Ecto neural progenitor cell (in vitro differentiated cells): Measurements from ENCODE around the gene BTAF1.
A peak's percentile ranks its signal among the peaks of the same experiment; 100 is the strongest.

ENCODE experiments used
- DNase-seq: peaks from one replicate; pipeline ENCODE4 v3.0.0-alpha.2; 2018; ENCODE audit warnings: low spot score

BTAF1 gene

DNA sequence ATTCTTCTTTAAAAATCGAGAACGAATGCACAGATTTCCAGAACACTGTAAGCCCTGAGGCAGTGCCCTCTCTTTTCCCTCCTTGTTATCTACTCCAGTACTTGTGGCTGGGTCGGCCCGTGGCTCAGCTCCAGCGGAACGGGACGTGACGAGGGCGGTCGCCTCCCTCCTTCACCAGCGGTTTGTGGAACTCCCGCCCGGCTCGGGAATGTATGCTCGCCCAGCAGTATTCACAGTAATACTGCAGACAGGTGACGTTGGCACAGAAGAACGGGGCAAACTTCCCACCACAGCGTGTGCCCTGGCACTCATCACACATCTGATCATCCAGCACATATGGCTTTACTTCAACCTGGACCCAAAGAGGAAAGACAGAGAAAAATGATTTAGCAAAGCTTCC lies 128.5 kb downstream of the BTAF1 start:
- DNase-seq = no peak

- DNase-seq = peak; percentile 53
These were observed 129.2 kb downstream of the BTAF1 start for GRCh38 chr10:92052741-92053140.

DNA sequence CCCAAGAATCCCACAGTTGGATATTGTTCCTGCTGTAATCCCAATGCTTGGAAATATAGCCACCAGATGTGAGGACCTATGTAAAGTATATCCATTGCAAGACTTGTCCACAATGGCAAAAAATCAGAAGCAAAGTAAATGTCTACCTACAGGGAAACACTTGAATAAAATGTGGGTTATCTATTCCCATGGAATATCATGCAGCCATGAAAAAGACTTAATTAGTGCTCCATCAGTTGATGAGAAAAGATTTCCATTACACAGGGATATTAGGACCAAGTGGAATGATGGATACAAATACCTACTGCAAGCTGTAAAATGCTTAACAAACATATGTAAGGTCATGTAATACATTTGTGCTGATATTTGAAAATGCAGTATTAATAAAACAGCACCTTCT lies 131.2 kb downstream of the BTAF1 start:
- no peak for DNase-seq

GRCh38 chr10:92062273-92062672 lies 138.7 kb downstream of the BTAF1 start:
- DNase-seq = no peak

GRCh38 chr10:92064506-92064905 lies 140.9 kb downstream of the BTAF1 start:
- DNase-seq = no peak

DNA sequence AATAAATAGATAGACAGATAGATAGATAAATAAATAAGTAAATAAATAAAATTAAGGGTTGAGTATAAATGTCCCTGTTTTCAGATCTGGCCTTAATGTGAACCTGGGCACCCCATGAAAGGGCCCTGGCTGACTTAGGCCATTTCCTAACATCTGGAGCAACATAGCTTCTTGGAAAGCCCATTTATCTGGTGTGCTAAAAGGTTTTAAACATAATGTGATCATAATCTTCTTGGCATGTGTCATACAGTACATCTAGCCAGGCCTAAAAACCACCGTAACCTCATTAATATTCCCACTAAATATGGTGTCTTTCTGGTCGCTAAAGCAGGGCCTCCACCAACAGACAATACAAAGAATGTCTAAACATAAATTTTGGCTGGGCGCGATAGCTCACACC lies 142.8 kb downstream of the BTAF1 start:
- DNase-seq = no peak

DNA sequence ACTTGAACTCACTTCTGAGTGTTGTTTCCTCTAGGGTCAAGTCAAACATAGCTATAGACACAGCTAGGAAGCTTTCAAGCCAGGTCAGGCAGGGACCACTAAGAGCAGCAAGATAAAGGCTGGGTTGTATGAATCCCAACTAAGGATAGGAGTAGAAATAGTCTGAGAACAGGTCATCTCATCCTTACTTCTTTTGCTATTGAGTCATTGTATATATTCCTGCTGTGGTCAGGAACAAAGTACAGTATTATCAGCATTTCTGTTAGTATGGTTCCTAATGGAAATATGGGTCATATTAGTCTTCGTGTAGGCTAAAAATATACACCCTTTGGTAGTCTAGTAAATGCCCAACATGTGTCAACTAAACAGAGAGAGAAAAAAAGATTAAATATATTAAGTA lies 145.3 kb downstream of the BTAF1 start:
- no peak for DNase-seq

GRCh38 chr10:92074126-92074887 lies 150.7 kb downstream of the BTAF1 start:
- no peak for DNase-seq

DNA sequence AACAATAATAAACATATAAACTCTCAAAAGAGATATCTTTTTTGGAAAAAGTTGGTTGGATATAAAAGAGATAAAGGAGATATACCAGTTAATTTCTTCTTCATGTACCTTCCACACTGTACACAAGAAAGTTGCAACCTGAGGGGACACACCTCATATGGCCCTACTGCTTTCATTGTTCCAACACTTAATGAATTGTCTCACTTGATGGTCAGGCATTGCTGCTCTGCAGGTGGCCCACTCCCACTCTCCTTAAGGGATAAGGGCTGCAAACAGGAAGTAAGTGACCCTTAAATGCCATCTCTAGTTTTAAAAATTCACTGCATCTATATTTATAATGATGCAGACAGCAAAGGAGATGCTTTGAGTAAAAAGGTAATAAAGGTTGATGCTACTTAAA lies 152.3 kb downstream of the BTAF1 start:
- DNase-seq = no peak

DNA sequence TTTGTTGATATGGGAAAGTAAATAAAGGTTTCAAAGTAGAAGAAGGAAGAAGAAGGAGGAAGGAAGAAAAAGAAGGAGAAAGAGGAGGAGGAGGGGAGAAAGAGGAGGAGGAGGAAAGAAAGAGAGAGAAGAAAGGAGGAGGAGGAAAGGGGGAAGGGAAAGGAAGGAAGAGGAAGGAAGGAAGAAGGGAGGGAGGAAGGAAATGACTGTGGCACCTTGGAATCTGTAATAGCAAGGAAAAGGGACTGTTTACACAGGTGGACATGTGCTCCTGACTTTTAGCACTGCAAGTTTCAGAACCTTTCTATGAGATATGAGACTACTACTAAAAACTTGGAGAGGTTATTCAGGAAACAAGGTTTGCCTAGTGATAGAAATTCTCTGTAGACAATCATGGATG lies 153.2 kb downstream of the BTAF1 start:
- no peak for DNase-seq

GRCh38 chr10:92079003-92079402 lies 155.4 kb downstream of the BTAF1 start:
- DNase-seq = no peak
